GM18526 (cell line): ENCODE data around the gene ZDHHC3.

Experiments used
- POLR2A ChIP-seq: IDR thresholded peaks from 3 replicates; pipeline ENCODE4 v1.6.1; 2011; ENCODE audit not compliant: insufficient read length; ENCODE audit errors: extremely low read depth

Gene ZDHHC3

GRCh38 chr3:44926172-44926571, 49.8 kb downstream of the ZDHHC3 start:
- TF ChIP-seq POLR2A = no peak

GRCh38 chr3:44924457-44925084, 51.4 kb downstream of the ZDHHC3 start:
- TF ChIP-seq POLR2A = no peak

GRCh38 chr3:44923632-44924456, 52.1 kb downstream of the ZDHHC3 start:
- TF ChIP-seq POLR2A = no peak

GRCh38 chr3:44920081-44920480, 55.9 kb downstream of the ZDHHC3 start:
- TF ChIP-seq POLR2A = no peak

- no peak for TF ChIP-seq POLR2A
Observed at GRCh38 chr3:44918581-44918980, 57.4 kb downstream of the ZDHHC3 start.

- TF ChIP-seq POLR2A = no peak
Observed at GRCh38 chr3:44918087-44918486, 57.9 kb downstream of the ZDHHC3 start.

GRCh38 chr3:44915702-44916438, 60.1 kb downstream of the ZDHHC3 start:
- TF ChIP-seq POLR2A = no peak

GRCh38 chr3:44914936-44915335, 61.0 kb downstream of the ZDHHC3 start:
- TF ChIP-seq POLR2A = no peak

GRCh38 chr3:44913868-44914468, 62.0 kb downstream of the ZDHHC3 start:
- TF ChIP-seq POLR2A = no peak

- TF ChIP-seq POLR2A = no peak
Observed at GRCh38 chr3:44910693-44911092, 65.3 kb downstream of the ZDHHC3 start.

- no peak for TF ChIP-seq POLR2A
Observed at GRCh38 chr3:44909063-44909462, 66.9 kb downstream of the ZDHHC3 start.

- TF ChIP-seq POLR2A = no peak
Observed at GRCh38 chr3:44907612-44908011, 68.4 kb downstream of the ZDHHC3 start.

GRCh38 chr3:44906997-44907396, 69.0 kb downstream of the ZDHHC3 start:
- no peak for TF ChIP-seq POLR2A

GRCh38 chr3:44905446-44906157, 70.4 kb downstream of the ZDHHC3 start:
- TF ChIP-seq POLR2A = no peak

- no peak for TF ChIP-seq POLR2A
Observed at GRCh38 chr3:44903751-44904150, 72.2 kb downstream of the ZDHHC3 start.

GRCh38 chr3:44903314-44903713, 72.7 kb downstream of the ZDHHC3 start:
- TF ChIP-seq POLR2A = no peak

GRCh38 chr3:44902628-44903027, 73.3 kb downstream of the ZDHHC3 start:
- no peak for TF ChIP-seq POLR2A
